Subcutaneous adipose tissue (tissue), 4 donors: ENCODE measurements around the gene PAQR6. TPM values are rescaled to one million over a fixed set of nuclear protein-coding genes. Genes with fewer than 3 reads are reported as not detected.

ENCODE experiments used
- CTCF ChIP-seq: fragments of 450-650 bp; IDR thresholded peaks from one replicate; pipeline ENCODE4 v1.5.1; 2016; ENCODE audit warnings: low read depth, mild to moderate bottlenecking, control low read depth, antibody characterized with exemption, moderate library complexity
- total RNA-seq, 4 donors: library from RNA; depleted of rRNA; stranded (reverse); fragments of >200 nt; gene quantifications; one replicate each; pipeline ENCODE4 v1.1.0, GENCODE V29; 2016

Gene PAQR6
- total RNA-seq, result 1 to 10 TPM in 2 of 4 donors, under 1 TPM in 1, not detected in 1; 0.66 to 1.5 (median 1.0) TPM

- no peak for TF ChIP-seq CTCF
Observed at GRCh38 chr1:156247460-156248322, at the start of gene PAQR6. TSS of gene PAQR6 (minus strand) at chr1:156248056. CDS start at chr1:156246731, 1,325 bp downstream.

- TF ChIP-seq CTCF, result no peak
Observed at GRCh38 chr1:156295391-156295947, 47.6 kb upstream of the PAQR6 start, which contains the start of gene GLMP. TSS of gene GLMP (minus strand) at chr1:156295679. CDS start at chr1:156295645, 34 bp downstream.

GRCh38 chr1:156293895-156294294 lies 46.0 kb upstream of the PAQR6 start:
- TF ChIP-seq CTCF, result no peak

- no peak for TF ChIP-seq CTCF
Observed at GRCh38 chr1:156293098-156293434, 45.2 kb upstream of the PAQR6 start.

- no peak for TF ChIP-seq CTCF
Observed at GRCh38 chr1:156291226-156292061, 43.6 kb upstream of the PAQR6 start.

- TF ChIP-seq CTCF, result no peak
Observed at GRCh38 chr1:156289857-156290256, 42.0 kb upstream of the PAQR6 start.

GRCh38 chr1:156286061-156286460 lies 38.2 kb upstream of the PAQR6 start:
- TF ChIP-seq CTCF, result no peak
